Stimulated activated naive CD4-positive, alpha-beta T cell (primary cell): ENCODE measurements around the gene SRPX.

ENCODE experiments used
- DNase-seq, 6 experiments: peaks; one replicate each; lab custom pipeline; 2025; lab: John Stamatoyannopoulos, UW

Gene SRPX, protein sequence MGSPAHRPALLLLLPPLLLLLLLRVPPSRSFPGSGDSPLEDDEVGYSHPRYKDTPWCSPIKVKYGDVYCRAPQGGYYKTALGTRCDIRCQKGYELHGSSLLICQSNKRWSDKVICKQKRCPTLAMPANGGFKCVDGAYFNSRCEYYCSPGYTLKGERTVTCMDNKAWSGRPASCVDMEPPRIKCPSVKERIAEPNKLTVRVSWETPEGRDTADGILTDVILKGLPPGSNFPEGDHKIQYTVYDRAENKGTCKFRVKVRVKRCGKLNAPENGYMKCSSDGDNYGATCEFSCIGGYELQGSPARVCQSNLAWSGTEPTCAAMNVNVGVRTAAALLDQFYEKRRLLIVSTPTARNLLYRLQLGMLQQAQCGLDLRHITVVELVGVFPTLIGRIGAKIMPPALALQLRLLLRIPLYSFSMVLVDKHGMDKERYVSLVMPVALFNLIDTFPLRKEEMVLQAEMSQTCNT

DNA sequence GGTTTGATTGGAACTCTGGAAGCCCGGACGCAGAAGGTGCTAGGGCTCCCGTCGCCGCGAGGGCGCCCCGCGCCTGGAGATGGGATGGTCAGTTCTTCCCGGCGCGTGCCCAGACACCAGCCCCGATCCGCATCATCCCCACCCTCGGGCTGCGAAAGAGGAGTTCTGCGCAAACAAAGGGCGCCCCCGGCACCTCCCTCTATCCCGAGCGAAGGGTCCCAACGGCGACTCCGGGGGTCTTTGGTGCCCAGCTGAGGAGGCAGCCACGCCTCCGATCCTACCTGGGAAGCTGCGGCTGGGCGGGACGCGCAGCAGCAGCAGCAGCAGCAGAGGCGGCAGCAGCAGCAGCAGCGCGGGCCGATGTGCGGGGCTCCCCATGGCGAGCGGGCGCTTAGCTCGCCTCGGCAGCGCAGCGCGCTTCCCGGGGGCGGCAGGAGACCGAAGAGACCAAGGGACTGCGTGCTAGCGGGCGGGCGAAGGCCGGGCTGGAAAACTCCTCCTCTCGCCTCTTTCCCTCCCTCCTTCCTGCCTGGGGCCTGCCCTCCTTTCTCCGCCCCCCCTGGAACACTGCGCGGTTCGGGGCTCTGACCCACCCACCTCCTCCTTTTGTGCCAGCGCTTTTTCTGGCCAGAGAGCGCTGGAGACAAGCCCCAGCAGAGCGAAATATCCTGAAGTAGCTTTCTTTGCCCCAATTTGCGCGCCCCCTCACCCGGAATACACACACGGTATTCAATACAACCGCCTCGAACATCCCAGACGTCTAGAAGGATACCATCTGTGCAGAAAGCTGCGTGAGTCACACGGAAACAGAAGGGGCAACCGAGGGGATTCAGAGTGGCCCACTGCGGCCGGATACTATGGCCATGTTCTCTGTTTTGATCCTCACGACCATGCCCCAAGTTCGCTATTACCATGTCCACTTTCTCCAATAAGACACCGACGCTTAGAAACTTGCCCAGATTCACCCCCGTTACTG lies at the start of gene SRPX:
Gene SRPX, minus strand, starts transcription at position 457 of the 976 bp plus-strand sequence. Its CDS starts 79 bp downstream, at position 378.
- DNase-seq = no peak

DNA sequence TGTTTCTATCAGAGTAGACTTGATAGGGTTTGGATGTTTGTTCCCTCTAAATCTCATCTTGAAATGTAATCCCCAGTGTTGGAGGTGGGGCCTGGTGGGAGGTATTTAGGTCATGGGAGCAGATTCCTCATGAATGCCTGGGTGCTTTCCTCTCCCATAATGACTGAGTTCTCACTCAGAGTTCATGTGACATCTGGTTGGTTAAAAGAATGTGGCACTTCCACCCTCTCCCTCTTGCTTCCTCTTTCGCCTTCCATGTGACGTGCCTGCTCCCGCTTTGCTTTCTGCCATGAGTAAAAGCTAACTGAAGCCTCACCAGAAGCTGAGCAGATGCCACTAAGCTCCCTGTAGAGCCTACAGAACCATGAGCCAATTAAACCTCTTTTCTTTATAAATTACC lies 47.3 kb upstream of the SRPX start:
- no peak for DNase-seq

DNA sequence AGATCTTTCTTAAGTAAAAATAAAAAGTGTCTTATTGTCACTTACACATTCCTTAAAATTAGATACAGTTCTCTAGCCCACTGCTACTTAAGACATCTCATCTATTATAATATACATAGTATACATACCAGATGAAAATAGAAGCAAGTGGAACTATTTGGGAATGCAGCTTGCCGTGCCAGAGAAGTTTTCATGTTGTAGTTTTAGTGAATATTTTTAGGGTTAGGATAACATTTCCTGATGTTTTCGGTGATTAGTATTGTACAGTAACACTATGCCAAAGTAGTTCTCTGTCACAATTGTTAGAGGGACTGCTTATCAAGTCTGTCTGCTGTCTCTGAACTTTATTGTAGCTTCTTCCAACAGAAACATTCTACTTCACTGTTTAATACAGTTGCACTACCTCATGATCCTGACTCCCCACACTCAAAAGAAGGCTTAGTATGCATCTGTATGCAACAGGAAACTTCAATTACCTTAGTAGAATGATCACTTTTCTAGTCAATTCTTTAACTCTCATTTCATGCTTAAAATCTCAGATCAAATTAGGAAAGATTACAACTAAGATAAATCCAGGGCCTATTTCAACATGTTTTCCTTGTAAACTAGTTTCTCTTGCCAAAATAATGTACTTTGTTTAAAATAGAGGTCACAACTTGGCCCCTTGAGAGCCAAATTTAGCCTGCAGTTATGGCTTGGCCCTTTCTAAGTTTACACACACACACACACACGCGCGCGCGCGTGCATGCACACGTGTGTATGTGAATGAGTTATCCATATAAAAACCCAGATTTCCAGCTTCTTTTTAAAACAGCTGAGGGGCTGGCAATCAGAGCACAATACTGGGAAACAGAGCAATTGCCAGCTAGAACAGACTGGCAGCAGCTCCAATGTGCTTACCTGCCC lies 42.3 kb upstream of the SRPX start:
- DNase-seq = no peak

DNA sequence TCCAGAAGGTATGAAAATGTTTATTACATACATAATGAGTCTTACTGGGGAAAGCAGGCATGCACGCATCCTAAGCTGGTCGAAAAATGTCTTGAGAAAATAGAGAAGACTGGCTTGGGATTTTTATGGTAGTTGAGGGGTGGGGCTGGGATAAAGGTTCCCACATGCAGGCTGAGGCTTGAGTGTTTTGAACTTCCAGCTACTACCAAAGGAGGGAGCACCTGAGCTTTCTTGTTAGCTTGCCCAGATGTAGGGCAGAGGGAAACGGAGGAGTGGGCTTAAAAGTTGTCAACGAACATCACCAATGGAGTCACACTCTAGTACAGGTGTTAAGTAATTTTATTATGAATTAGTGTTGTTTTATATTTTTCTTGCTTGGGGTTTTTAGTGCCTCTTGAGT lies 39.6 kb upstream of the SRPX start:
- no peak for DNase-seq

DNA sequence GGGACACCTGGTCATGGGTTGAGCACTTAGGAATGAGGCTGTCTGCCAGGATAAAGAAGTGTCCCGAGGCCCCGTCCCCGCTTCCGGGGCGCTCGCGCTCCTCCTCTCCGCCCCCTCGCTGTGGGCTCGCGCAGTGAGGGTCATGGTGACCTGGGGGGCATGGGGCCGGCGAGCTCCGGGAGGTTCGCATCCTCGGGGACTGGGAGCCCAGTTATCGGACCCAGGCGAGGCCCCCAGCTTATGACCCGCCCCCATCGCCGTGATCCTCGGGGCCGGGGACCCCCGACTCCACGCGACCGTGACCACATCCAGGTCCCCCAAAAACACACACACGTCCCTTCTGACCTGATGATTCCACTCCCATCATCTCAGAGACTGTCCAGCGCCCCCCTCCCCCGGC lies 35.3 kb upstream of the SRPX start:
- no peak for DNase-seq

DNA sequence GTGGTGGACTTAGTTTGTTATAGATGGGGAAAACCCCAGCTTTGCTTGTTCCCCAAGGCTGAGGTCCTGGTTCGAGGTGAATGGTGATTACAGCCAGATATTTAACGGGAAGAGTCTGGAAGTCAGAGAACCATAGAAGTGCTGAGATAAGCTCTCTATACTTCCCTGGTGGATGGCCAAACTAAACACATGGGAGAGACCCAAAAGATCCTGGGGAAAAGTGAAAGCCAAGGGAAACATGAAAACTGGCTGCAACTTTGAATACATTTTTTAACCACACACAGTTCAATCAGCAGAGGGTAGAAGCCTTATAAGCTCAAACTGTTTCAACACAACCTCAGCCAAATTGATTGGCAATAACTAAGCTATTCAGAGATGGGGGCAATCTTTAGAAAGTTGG lies 29.3 kb upstream of the SRPX start:
- DNase-seq = no peak

DNA sequence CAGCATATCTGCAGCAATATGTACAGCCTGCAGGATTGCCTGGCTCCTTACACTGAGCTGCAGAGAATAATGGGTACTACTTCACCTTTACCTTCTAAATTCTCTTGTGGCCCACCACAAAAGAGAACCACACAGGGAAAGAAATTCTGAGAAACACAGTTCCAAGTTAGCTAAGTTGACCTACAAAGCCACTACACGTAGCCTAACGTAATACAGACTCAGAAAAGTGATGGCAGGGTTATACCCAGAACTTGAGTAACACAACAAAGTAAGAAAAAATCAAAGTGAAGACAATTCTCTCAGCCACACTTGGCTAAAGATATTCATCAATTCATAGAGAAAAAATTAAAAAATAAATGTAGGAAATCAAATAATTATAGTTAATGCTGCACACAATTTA lies 26.4 kb upstream of the SRPX start:
- DNase-seq = no peak

DNA sequence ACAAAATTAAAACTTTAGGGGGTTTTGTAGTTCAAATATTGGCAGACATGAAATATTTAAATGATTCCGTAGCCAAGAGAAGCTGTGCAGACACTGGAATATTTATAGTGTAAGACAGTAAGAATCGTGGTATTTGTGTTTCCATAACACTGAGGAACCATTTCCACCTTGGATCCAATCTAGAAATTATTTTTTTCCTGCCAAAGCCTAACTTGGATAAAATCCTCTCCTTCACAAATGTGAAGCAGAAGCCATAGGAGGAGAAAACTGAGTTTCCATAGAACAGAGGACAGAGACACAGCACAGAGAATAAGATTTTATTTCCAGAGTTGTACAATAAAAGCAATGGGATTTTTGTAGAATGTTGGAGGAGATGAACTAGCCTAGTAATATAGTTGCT lies 19.9 kb upstream of the SRPX start:
- DNase-seq = no peak

DNA sequence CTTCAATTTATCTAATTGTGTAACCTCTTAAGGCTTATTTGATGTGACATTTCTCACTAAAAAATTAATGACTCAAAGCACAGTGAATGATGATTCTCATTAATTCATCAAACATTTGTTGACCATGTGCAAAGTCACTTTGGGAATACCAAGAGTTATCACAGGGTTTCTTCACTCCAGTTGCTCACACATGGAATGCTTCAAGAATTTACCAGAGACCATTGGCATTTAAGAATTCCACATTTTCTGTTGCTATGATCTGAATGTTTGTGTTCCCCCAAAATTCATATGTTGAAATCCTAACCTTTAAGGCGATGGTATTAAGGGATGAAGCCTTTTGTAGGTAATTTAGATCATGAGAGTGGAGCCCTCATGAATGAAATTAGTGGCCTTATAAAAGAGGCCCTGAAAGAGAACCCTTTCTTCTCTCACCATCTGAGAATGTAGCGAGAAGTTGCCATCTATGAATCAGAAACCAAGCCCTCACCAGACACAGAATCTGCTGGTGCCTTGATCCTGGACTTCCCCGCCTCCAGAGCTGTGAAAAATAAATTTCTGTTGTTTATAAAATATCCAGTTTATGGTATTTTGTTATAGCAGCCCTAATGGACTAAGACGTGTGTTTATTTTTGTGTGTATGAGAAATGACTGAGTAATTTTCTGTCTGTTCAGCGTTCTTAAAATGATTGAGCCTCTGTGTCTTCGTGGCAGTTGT lies 16.4 kb upstream of the SRPX start:
- no peak for DNase-seq

DNA sequence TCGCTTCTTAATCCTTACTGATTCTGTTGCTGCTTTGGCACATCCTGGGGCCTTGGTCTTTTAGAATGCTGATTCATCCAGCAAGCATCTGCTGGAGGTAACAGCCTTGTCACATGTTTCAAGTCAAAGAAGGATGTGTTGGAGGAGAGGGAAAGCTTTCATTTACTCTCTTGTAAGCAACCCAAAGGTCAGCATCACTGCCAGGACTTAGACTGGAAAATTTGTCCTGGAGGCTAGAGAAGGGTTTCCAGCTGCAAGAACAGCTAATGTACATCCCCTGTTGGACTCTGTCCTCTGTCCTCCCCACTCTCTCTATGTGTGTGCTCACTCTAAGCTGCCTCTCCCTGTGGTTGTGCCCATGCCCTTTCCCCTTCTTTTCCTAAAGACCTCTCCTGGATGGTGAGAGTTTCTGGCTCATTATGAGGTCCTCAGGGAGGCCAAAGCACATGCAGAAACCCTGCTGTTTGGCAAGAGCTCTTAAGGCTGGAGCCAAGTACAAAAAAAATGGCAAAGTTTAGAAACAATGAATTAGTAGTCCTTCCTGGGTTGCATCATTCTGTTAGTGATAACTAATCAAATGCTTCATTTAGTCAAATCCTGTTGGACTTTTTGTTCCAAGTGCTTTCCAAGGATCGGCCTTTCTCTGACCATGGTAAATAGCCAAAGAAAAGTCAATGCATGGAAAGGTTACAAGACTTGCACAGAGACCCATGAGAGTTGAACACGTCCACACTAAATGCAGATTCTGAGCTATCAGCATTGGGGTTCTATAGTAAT lies 13.4 kb upstream of the SRPX start:
- no peak for DNase-seq

DNA sequence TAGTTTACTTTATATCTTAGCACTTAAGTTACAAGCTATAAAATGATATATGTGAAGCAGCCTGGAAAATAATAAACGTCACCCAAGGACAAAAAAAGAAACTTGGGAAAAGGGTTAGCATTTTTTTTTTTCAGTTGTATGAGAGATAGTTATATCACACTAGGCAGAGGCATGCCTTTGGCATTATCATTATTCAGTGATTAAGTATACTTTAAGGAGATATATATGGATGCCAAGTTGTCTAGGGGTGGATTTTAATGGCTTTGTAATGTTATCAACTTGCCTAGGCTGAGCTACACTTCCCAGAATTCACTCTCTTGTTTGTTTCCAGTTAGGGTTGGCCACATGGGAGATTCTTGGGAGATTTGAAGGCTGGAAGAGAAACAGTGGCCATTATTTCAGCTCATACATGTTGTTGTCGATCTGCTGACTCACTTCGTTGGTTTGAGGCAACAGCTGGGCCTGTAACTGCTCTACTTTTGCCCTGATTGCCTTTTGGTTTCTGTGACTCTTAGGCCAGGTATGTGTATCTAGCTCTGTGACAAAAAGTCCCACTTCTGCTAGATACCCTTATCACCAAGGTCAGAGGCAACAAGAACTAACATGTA lies 11.5 kb upstream of the SRPX start:
- DNase-seq = no peak

DNA sequence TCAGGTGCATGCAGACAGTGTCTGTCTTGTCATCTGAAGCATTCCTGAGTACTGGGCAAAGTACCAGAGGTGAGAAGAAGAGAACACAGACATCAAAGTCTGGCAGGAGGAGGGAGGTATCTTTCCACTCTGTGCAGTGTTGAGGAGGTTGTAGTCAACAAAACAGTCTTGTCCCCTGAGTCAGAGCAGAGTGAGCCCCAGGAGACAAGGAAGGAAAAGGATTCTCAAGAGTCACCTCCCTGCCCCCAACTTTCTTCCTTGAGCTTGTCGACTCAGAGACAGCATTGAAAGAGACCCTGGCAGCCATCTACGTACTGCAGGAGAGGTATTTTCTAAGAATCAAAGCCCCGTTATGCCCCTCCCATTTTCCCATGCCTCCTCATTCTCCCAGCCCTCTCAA lies 4.4 kb upstream of the SRPX start:
- no peak for DNase-seq

DNA sequence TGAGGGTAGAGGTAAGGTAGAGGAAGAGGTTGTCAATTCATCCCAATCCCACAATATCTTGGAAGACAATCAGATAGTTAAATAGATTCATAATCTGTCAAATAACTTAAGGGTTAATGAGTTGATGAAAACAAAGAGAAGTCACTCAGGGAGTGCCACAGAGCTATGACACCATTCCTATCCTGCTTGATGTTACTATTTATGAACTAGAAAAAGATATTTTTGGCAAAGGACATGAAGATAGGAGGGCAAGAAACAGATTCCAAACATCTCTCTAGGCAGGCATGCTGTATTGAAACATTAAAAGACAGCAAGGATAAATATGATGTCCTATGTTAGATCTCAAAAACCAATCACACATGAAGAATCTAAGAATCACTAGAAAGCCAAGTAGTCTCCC lies 3.5 kb upstream of the SRPX start:
- no peak for DNase-seq

DNA sequence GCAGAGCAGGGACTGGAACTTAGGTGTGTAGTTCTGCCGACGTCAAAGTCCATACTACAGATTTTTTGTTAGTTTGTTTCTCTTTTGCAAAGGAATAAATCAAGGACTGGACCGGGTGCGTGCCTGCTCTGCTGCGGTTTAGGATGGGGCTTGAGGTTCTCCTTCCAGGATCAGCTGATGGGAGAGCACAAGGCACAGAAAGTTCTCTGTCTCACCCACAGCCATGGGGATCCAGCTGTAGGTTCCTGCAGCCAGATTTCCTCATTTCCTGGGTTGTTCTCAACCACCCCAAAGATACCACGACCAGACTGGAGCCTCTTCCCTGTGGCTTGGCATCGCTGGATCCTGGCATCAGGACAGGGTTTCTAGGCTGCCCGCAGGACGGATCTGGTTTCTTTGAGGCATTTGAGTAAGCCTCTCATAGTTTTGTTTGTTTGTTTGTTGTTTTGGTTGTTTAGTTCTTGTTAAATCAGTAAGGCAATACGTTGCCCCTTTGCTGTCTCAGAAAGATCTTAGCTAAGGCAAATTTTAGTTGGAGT lies 789 bp upstream of the SRPX start:
- no peak for DNase-seq

DNA sequence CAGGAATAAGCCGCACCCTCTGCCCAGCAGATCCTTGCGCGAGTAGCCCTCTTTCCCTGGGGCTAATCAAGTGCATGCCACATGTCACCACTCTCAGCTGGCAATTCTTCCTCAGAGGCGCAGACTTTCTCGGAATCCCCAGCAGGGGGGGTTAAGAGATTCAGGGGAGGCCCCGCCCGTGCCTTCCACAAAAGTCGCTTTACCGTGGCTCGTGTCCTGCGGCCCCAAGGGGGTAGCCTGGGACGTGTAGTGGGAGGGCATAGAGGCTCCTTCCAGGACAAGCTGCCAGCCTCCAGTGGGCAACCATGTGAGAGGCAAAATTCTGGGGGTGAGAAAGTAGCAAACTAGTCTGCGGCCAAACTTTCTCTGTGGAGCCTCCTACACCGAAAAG lies 652 bp downstream of the SRPX start:
- no peak for DNase-seq

DNA sequence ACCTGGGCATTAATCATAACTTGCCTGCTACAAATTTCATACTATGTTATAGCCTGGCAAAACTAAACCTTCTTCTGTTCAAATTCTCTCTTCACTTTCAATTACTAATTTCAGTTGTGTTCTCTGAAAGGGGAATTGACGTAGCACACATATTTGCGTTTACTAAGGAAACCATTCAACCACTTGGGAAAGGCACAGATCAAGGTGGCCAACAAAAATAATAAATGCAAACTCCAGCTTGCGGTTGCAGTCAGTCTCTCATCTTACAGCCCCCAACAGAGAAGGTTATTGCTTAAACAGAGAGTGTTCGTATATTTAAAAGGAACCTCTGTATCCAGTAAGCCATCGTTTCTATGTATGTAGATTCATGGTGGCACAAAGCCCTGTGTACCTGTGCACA lies 4.0 kb downstream of the SRPX start:
- no peak for DNase-seq

DNA sequence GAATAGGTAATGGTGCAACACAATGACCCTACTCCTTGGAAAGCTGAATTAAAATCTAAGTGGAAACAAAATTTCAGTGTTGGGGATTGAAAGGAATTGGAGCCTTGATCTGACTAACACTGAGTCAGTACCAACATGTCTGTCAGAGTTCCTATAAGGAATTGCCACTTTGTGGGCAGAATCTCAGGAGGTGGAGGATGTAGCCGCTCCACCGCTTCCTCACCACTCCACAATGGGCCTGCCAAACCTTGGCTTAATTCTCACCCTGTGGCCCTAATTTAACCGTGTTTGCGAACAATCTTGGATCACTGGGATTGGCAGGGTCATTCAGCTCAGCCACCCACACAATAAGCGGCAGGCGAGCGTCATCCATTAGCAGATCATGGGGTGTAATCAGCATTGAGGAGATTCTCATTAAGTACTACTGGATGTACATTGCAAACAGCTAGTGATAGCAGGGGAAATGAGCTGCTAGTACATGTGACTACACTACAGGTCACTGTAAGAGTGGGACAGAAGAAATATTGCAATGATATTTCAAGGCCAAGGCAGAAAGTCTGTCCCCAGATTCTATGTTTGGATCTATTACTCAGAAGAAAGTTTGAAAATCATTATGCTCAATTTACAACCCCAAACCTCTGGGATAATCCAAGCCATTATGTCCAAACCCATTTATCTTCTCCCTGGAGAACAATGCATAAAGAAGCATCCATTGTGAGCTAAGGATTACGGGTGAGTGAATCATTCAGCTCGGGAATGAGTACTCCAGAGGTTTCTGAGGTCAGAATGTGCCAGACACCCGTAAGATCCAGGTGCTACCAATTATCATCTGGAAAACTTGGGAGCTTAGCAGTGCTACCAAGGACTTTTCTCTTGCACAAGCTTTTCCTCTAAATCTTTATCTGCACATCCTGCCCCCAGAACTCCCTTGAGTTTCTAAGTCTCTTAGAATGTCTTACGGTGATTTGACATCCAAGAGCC lies 5.8 kb downstream of the SRPX start:
- DNase-seq = no peak

DNA sequence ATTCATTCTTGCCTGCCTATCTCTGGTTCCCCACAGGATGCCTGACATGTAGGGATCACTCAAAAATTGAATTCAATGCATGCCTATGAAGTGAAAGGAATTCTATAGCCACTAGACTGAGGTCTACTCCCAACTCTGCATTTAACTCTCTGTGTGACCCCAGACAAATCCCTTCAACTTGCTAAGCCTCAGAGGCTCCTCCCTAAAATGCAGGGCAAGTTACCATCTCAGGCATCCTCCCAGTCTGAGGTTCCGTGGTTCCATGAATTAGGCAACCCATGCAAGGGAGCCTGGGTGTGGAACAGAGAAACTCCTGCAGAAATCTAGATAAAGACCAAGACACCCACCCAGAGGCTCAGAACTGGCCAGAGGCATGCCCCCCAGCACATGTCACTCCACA lies 6.6 kb downstream of the SRPX start:
- no peak for DNase-seq
